ENCODE results near the gene STXBP1.

The STXBP1 gene

DNA sequence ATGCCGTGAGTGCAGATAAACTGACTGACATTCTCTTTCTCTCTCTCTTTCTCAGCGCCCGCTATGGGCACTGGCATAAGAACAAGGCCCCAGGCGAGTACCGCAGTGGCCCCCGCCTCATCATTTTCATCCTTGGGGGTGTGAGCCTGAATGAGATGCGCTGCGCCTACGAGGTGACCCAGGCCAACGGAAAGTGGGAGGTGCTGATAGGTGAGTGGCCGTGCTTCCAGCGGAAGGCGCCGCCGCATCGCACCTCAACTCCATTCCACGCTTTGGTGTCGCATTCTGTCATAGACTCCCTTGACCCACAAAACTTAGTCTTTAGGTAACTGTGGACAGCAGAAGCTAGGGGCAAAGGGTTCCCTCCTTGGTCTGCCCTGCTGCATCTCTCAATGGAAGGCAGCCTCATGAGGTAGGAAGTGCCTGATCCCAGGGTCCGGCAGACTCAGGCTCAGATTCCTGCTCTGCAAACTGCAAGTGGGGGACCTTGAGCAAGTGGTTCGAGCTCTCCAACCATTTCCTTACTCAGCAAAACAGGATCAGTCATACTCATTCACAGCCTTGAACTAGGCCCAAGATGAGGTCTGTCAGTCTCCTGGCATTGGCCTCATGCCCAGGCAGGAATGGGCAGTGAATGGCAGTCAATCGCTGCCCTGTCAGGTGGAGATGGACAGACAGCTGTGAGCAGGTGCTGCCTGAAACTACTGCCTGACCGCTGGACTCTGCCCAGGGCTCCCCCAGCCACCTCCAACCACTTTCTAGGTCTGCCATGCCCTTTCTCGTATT, 70.5 kb downstream of the STXBP1 start:
- intact Hi-C loops (cut with DNase I), result no loop called here
- DNase-seq, result peak in 1 of 10 donors; percentile 75

DNA sequence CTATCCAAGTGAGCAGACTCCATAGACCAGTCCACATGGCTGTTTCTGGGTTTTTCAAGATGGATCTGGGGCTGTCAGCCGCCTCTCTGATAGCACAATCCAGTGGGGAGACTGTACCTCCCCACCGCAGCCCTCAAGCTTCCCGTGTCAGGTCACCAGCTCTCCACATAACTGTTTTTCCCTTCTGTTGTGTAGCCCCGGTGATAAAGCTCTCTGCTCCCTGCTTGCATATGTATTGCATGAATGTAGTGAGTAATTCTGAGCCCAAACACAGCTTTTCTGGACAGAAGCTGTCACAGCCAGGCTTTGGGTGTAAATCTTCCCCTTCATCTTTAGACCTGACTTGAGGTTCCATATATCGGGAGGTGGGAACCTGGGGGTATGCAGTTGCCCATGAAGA, 71.6 kb downstream of the STXBP1 start:
- DNase-seq, result peak in 1 of 10 donors; percentile 25
- intact Hi-C loops (cut with DNase I), result no loop called here

DNA sequence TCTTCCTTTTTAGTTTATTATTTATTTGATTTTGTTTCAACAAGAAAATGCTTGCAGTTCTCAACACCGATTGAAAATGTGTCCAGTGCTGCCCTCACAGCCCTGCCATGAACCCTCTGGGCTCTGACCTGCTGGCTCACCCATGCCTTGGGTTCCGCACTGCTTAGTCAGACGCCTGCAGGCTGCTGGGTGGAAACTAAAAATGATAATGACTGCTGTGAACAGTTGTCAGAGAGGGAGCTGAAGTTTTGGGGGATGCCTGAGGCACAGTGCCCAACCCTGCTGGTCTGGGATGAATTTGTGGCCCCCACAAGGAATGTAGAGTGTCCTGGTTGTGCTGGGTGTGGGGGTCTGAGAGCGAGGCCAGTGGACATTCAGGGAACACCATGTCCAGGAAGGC, 72.5 kb downstream of the STXBP1 start:
- intact Hi-C loops (cut with DNase I), result no loop called here
- DNase-seq, result peak in 1 of 10 donors; percentile 43

DNA sequence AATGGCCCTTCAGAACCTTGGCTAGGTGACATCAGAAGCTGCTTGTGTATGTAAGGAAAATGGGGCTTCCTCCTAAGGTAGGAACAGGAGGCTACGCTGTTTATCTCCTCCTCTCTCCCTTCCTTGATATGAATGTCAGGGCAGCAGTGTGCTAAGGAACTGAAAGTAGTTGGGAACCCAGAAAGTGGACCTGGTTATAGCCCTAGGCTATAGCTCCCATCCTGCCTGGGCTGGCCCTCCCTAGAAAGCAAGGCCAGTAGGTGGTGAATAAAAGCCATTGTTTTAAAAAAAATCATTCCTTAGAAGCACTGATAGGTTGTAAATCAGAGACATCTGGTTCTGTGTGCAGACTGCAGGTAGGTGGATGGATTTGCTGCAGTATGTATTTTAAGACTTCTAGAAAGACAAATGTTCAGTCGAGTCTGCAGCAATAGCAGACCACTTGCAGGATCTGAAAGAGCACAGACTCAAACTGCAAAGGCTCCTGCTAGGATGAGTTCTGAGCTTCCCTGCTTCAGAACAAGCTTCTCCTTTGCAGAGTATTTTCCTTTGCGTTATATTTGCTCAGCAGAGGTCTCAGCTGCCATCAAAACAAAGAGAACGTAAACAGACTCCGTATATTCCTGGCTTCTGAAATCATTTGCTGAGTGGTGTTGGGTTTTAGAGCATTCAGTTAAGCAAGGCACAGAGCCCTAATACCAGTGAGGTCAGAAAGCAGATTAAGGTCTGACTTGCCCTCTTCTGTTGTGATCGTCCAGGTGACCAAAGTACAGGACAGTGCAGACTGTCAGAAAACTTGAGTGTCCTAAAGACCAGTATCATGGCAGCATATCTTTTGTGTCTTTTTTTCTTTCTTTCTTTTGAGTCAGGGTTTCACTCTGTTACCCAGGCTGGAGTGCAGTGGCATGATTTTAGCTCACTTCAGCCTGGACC, 74.7 kb downstream of the STXBP1 start:
- intact Hi-C loops (cut with DNase I), result no loop called here
- DNase-seq, result peak in 1 of 10 donors; percentile 59

DNA sequence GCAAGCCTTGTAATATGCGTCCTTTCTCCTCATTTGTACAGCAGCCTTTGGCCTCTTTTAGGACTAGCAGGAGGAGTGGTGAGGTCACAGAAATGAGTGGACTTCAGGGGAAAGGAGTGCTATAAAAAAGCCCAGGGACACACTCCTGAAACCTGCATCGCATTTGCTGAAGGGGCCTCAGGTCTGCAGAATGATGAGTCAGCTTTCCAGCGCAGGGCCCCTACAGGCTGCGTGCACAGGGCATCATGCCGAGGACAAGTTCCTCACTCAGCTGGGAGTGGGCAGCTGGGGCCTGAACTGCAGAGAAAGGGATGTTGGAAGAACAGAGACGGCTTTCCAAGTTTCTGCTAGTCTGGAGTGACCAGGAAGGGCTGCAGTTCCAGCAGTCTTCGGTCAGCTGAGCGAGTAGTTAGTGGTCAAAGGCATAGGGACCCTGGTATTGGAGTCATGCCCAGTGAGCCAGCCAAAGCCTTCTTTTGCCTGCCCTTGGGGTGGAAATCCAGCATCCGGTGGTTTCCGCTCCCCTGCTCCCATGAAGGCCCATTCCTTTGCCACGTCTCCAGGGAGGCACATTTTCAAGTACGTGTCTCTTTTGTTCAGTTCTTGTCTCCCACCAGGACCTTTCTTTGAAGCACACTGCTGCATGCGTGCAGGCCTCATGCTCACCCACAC, 77.4 kb downstream of the STXBP1 start:
- intact Hi-C loops (cut with DNase I), result no loop called here

DNA sequence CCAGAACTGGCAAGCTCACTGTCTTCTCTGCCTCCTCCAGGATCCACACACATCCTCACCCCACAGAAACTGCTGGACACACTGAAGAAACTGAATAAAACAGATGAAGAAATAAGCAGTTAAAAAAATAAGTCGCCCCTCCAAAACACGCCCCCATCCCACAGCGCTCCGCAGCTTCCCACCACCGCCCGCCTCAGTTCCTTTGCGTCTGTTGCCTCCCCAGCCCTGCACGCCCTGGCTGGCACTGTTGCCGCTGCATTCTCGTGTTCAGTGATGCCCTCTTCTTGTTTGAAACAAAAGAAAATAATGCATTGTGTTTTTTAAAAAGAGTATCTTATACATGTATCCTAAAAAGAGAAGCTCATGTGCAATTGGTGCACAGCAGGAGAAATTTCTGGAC, 78.7 kb downstream of the STXBP1 start:
- DNase-seq, result peak in 1 of 10 donors; percentile 76
- intact Hi-C loops (cut with DNase I), result no loop called here

More for the DNA sequence above, 77.4 kb downstream of the STXBP1 start:
- no peak for DNase-seq

DNA sequence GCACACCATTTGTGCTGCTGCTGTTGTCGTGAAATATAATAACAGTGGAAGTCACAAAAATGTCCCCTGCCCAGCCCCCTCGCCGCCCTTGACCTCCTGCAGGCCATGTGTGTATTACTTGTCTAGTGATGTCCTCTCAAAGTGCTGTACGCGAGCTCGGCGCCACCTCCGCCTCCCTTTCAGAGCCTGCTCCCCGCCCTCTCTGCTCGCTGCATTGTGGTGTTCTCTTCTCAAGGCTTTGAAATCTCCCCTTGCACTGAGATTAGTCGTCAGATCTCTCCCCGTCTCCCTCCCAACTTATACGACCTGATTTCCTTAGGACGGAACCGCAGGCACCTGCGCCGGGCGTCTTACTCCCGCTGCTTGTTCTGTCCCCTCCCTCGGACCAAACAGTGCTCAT, 80.0 kb downstream of the STXBP1 start:
- DNase-seq, result peak in 1 of 10 donors; percentile 66
- intact Hi-C loops (cut with DNase I), result no loop called here

DNA sequence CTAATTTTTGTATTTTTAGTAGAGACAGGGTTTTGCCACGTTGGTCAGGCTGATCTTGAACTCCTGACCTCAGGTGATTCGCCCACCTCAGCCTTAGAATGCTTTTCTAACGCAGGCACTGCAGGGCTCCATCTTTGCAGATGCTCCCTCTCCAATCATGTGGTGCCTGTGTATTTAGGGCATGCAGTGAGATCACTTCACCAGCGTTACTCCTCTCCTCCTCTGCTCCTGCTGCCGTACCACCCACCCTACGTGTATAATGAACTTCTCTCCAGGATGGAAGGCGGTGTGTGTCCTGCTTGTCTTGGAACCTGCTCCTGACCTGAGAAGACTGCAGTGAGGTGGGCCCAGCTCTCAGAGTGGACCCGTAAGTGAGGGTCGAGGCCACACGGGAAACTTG, 81.1 kb downstream of the STXBP1 start:
- peak in 5 of 10 donors; percentile 47 to 91 (median 64) for DNase-seq
- intact Hi-C loops (cut with DNase I), result no loop called here

DNA sequence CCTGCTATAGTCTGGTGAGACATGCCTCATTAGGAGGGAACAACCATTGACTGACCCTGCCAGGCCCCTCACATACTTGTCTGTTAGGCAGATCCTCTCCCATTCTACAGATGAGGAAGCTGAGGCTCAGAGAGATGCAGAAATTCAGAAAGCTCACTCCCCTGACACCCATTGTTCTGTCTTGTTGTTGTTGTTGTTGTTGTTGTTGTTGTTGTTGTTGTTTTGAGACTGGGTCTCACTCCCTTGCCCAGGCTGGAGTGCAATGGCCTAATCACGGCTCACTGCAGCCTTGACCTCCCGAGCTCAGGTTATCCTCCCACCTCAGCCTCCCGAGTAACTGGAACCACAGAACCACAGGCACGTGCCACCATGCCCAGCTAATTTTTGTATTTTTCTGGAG, 81.6 kb downstream of the STXBP1 start:
- intact Hi-C loops (cut with DNase I), result no loop called here
- no peak for DNase-seq

DNA sequence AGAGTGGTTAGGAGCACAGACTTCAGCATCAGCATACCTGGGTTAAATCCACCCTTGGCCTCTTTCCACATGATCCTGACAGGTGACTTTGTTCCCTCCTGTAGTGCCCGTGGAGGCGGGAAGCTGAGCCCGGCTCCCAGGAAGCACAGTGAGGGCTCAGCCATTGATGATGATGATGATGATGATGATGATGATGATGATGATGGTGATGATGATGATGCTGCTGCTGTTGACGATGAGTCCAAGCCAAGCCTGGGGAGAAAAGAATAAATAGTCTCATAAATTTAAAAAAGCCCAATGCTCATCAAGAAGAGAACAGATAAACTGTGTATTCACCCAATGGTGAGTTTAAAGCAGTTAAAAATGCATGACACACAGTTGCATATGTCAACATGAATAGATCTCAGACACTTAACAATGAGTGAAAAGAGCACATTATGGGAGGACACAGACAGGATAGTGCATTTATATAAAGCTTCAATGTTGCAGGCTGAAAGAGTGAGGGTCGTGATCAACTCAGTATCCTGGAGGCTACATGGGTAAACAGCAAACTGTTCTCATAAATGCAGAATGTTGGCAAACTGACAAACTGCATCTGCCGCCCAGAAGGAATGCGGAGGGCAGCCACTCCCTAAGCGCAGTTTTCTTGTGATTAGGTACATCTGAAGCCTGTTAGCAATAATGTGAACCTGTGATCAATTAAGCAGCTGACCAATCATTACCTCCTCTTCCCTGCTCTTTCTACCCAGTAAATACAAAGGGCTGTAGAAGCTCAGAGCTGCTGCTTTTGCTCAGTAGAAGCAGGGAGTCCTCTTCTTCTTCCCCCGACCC, 83.0 kb downstream of the STXBP1 start:
- intact Hi-C loops (cut with DNase I), result no loop called here
- no peak for DNase-seq

DNA sequence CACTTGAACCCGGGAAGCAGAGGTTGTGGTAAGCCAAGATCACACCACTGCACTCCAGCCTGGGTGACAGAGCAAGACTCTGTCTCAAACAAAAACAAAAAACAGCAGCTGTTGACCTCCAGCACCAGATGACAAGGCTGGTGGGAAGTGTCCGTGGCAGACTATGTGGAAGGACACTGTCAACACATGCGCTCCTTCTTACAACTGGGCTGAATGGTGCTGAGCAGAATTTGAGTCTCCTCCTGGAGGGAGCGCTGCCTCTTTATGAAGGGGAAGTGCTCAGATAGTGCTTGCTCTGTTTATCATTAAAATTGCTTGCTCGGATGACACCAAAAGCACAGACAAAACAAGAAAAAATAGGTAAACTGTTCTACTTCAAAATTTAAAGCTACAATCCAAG, 85.5 kb downstream of the STXBP1 start:
- intact Hi-C loops (cut with DNase I), result no loop called here
- DNase-seq, result no peak

DNA sequence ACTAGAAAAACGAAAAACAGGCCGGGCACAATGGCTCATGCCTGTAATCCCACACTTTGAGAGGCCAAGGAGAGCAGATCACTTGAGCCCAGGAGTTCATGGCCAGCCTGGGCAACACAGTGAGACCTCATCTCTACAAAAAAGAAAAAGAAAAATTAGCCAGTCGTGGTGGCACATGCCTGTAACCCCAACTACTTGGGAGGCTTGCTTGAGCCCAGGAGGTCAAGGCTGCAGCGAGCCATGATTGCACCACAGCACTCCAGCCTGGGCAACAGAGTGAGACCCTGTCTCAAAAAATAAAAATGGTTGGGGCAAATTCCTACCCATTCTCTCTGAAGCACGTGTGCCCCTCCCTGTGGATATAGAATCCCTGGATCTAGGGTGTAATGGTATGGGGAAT, 86.3 kb downstream of the STXBP1 start:
- no peak for DNase-seq
- intact Hi-C loops (cut with DNase I), result no loop called here

DNA sequence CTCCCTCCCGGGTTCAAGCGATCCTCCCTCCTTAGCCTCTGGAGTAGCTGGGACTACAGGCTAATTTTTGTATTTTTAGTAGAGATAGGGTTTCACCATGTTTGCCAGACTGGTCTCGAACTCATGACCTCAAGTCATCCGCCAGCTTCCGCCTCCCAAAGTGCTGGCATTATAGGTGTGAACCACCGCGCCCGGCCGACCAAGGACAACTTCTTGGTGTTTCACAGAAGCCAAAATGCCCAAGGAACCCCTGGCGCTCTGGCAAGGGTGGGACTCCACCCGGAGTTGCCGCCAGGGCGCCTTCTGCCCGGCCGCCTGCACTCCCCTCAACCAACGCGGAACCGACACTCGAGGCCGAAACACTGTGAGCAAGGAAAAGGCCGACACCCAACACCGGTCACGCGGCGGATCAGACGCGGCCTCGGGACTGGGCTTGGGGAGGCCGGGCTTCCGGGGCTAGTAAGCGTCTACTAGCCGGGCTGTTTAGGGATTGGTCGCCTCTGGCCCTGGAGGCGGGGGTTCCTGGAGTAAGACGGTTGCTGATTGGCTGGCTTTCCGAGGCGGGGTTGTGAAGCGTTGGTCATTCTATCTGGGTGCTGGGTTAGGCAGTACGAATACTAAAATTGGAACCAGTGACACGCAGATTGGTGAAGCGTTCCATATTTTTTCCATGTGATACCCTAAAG, 87.1 kb downstream of the STXBP1 start:
- peak; percentile 95 to 100 (median 98) for DNase-seq
- intact Hi-C loops (cut with DNase I), result no loop called here

DNA sequence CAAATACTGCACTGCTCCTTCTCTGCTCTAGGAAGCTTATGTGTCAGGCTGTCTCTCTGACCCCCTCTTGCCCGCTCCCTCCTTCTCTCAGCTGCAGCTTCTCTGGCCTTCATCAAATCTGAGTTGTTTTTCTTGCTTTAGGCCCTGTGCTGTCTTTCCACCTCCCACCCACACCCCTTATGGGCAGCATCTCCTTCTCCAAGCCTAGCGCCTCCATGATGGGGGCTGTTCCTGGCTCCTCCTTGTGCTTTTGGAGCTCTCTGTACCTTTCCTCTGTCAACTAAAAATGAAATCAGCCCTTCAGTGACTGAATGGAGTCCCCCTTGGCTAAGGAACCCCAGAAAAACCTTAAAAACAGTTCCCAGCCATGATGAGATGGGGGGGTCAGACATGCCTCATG, 88.1 kb downstream of the STXBP1 start:
- intact Hi-C loops (cut with DNase I), result no loop called here
- DNase-seq, result peak in 8 of 10 donors; percentile 47 to 93 (median 66)

DNA sequence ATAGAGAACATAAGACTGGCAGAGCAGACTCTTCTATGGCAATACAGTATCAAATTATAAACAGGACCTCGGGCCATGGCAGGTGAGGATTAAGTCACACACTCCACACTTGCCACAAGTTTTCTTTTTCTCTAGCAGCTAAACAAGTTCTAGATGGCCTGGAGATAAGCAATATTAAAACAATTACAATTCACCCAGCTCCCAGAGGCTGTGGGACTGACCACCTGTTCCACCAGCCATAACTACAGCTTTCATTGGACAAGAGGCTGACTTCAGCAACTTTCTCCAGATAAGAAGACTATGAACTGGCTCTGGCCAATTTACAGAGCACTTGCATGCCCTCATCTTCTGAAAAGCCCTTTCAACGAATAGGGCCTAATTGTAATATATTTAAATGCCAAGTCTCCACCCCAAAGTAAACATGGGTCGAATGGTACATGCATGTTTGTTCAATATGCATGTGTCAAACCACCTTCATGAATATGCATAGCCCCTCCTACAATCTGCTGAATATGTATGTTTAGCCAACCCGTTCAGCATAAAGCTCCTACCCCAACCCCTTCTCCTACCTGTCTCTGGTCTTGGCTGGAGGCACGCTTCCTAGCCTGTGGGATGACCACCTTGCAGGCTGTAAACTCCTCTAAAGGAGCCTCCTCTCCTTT, 88.6 kb downstream of the STXBP1 start:
- DNase-seq, result no peak
- intact Hi-C loops (cut with DNase I), result no loop called here

DNA sequence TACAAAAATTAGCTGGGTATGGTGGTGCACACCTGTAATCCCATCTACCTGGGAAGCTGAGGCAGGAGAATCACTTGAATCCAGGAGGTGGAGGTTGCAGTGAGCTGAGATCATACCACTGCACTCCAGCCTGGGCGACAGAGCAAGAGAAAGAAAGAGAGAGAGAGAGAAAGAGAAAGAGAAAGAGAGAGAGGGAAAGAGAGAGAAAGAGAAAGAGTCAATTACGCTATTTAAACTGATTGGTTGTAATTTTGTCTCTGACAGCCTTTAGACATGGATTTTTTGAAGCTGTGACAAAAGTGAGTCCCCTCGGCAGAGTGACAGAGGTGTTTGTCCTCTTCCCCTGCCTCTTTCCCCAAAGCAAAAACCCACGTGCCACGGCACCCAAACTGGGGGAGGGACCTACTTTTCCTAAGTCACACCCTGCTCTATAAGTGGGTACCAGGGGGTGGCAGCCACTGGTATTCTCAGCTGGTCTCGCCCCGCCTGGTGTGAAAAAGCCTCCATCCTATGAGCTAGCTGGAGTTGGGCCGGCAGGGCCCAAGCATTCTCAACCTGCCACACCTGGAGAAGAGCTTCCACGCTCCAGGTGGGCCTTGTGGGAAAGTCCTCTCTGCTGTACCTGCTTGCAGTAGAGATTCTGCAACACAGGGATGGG, 91.3 kb downstream of the STXBP1 start:
- intact Hi-C loops (cut with DNase I), result no loop called here
- peak in 5 of 10 donors; percentile 39 to 91 (median 79) for DNase-seq

DNA sequence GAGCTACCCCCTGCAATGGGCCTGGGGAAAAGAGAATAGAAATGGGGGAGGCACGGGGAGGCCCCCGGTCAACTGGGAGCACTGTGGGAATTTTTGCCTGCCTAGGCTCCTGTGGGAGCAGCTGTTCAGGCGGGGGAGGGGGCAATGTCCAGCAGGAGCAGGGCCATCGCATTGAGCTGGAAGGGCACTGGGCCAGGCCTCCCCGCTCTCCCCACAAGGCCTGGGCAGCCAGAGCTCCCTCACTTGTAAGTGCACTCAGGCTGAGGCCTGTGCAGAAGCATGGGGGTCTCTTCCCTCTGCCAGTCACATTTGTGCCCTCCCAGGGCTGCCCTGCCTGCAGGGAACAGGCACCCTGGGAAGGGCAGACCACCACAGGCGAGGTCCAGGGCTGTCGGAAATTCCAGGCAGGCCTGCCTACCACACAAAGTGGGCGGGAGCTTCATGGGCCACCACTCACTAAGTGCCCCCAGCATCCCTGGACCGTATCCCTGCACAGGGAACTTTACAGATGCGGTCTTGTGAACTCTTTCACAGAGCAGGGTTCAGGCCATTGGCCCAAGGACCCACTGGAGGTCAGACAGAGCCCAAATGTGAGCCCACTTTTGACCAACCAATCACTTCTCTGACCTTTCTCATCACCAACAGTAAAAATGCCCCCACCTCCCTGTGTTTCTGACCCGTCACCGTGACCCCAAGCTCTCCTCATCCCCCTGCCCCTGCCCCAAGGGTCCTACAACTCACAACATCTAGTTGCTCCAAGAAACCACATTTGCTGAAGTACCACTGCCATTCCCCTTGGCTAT, 93.7 kb downstream of the STXBP1 start:
- intact Hi-C loops (cut with DNase I), result no loop called here
- DNase-seq, result peak in 1 of 10 donors; percentile 39

DNA sequence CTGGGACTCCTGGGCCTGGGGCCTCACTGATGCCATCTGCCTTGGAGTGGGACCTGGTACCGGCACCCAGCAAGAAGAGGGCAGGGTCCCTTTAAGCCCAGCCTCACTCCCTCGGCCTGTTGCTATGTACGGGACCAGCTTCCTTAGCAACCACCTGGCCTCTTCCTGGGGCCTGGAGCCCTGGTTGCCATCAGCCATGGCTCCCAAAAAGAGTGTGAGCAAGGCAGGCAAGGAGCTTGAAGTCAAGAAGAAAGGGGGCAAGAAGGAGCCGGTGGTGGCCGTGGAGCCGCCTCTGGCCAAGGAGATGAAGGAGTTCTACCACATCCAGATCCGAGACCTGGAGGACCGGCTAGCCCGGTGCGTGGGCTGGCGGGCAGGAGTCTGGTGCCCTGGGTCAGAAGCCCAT, 94.8 kb downstream of the STXBP1 start, which contains the start of gene CFAP157:
Gene CFAP157 (plus strand): TSS at position 153 of the 406 bp plus-strand sequence. CDS start 44 bp downstream, at position 197.
- DNase-seq, result peak in 1 of 10 donors; percentile 47
- intact Hi-C loops (cut with DNase I), result no loop called here
